IPS DF 4.7 (cell line): ENCODE results near the gene EBF3.

Source experiments
- DNase-seq: peaks from one replicate; pipeline ENCODE4 v3.0.0-alpha.2; 2013; ENCODE audit warnings: low spot score; ENCODE audit errors: extremely low read depth

The EBF3 gene

GRCh38 chr10:129800796-129801340 is 163.2 kb downstream of the EBF3 start:
- DNase-seq: no peak

- DNase-seq: no peak
Observed at GRCh38 chr10:129799942-129800341, 164.1 kb downstream of the EBF3 start.

- no peak for DNase-seq
Observed at GRCh38 chr10:129796710-129797420, 167.2 kb downstream of the EBF3 start.

GRCh38 chr10:129793996-129794395 is 170.1 kb downstream of the EBF3 start:
- no peak for DNase-seq

- no peak for DNase-seq
Observed at GRCh38 chr10:129793479-129793878, 170.6 kb downstream of the EBF3 start.

- DNase-seq: no peak
Observed at GRCh38 chr10:129792864-129793263, 171.2 kb downstream of the EBF3 start.

- no peak for DNase-seq
Observed at GRCh38 chr10:129792141-129792540, 171.9 kb downstream of the EBF3 start.

GRCh38 chr10:129790715-129791446 is 173.2 kb downstream of the EBF3 start:
- DNase-seq: no peak

- no peak for DNase-seq
Observed at GRCh38 chr10:129788215-129788614, 175.9 kb downstream of the EBF3 start.

- no peak for DNase-seq
Observed at GRCh38 chr10:129787557-129787956, 176.5 kb downstream of the EBF3 start.

GRCh38 chr10:129786216-129786615 is 177.9 kb downstream of the EBF3 start:
- DNase-seq: no peak

GRCh38 chr10:129785536-129785981 is 178.5 kb downstream of the EBF3 start:
- no peak for DNase-seq
